B cell (primary cell): Measurements from ENCODE around the gene LRRC43. TPM values are rescaled to one million over a fixed set of nuclear protein-coding genes. Genes with fewer than 3 reads are reported as not detected.

ENCODE experiments used
- ATAC-seq: fragments of 200-7000 bp; cut with Tn5 transposase; one replicate; pipeline ENCODE4 v1.10.0; 2021; ENCODE audit warnings: low read depth, mild to moderate bottlenecking, moderate number of reproducible peaks, moderate library complexity
- CTCF ChIA-PET: fragments of 350-600 bp; sonication (Branson Sonifier 250); formaldehyde crosslinking; loops from one replicate; lab custom pipeline; 2021; ENCODE audit warnings: antibody characterized with exemption, inconsistent platforms; lab: Charles Lee
- POLR2A ChIA-PET: fragments of 350-600 bp; sonication (Branson Sonifier 250); formaldehyde crosslinking; loops from one replicate; lab custom pipeline; 2021; ENCODE audit warnings: antibody characterized with exemption; lab: Charles Lee
- DNase-seq: peaks from one replicate; pipeline ENCODE4 v3.0.0; 2013
- H2AFZ ChIP-seq: 2 replicates; pipeline ENCODE4 v1.6.1; 2012; ENCODE audit warnings: mild to moderate bottlenecking, low read depth, low read length; ENCODE audit not compliant: insufficient read depth, poor library complexity, severe bottlenecking
- H3K27ac ChIP-seq, 2 donors: 1 replicate in 1 of 2; 2 replicates in 1 of 2; pipeline ENCODE4 v1.5.1; 2012 to 2013; ENCODE audit warnings: low read length in 2 of 2, mild to moderate bottlenecking in 2 of 2, moderate library complexity in 1 of 2
- H3K27me3 ChIP-seq, 4 experiments: fragments of 200-600 bp in 1 of 4; sonication (generic) in 1 of 4; replicated peaks in 1 of 4; 1 replicate in 2 of 4; 2 replicates in 2 of 4; pipeline versions ENCODE4 v1.6.1 to v1.7.0; 2013 to 2016; ENCODE audit warnings: low read length in 3 of 4, mild to moderate bottlenecking in 2 of 4, mixed read lengths in 1 of 4, moderate library complexity in 1 of 4; ENCODE audit not compliant: insufficient read depth in 4 of 4, control insufficient read depth in 3 of 4; ENCODE audit errors: control extremely low read depth in 1 of 4
- H3K36me3 ChIP-seq, 2 experiments: replicated peaks in 1 of 2; 1 replicate in 1 of 2; 2 replicates in 1 of 2; pipeline versions ENCODE4 v1.6.1 to v1.7.1; 2013; ENCODE audit warnings: low read length in 1 of 2; ENCODE audit not compliant: insufficient read depth in 2 of 2, control insufficient read depth in 1 of 2; ENCODE audit errors: control extremely low read depth in 1 of 2, extremely low read depth in 1 of 2
- H3K4me1 ChIP-seq, 2 donors: fragments of 200-600 bp in 1 of 2; sonication (generic) in 1 of 2; 1 replicate in 1 of 2; 2 replicates in 1 of 2; pipeline versions ENCODE4 v1.5.1 to v1.6.1; 2013 to 2017; ENCODE audit warnings: low read length in 2 of 2; ENCODE audit not compliant: control insufficient read depth in 2 of 2, insufficient read depth in 2 of 2
- H3K4me2 ChIP-seq: replicated peaks from 2 replicates; pipeline ENCODE3; 2012; ENCODE audit warnings: mild to moderate bottlenecking, low read depth, low read length; ENCODE audit not compliant: poor library complexity, severe bottlenecking
- H3K4me3 ChIP-seq, 5 experiments: fragments of 200-600 bp in 1 of 5; sonication (generic) in 1 of 5; 1 replicate in 3 of 5; 2 replicates in 2 of 5; pipeline versions ENCODE4 v1.5.1 to v1.7.0; 2011 to 2016; ENCODE audit warnings: low read length in 4 of 5, mild to moderate bottlenecking in 4 of 5, low read depth in 2 of 5, control low read depth in 1 of 5, moderate library complexity in 1 of 5; ENCODE audit not compliant: insufficient read depth in 1 of 5; ENCODE audit errors: control extremely low read depth in 1 of 5, extremely low read depth in 1 of 5
- H3K79me2 ChIP-seq: fragments of 200-600 bp; sonication (generic); one replicate; pipeline ENCODE4 v1.6.0; 2016; ENCODE audit warnings: low read length; ENCODE audit not compliant: control insufficient read depth, insufficient read depth
- H3K9ac ChIP-seq: fragments of 200-600 bp; sonication (generic); 2 replicates; pipeline ENCODE4 v1.6.1; 2017; ENCODE audit warnings: mild to moderate bottlenecking, low read length, moderate library complexity
- H3K9me3 ChIP-seq, 3 donors: one replicate each; pipeline versions ENCODE4 v1.6.1 to v1.7.1; 2013; ENCODE audit warnings: low read length in 2 of 3; ENCODE audit not compliant: control insufficient read depth in 2 of 3, insufficient read depth in 1 of 3; ENCODE audit errors: control extremely low read depth in 1 of 3
- H4K20me1 ChIP-seq: 2 replicates; pipeline ENCODE4 v1.6.0; 2012; ENCODE audit warnings: mild to moderate bottlenecking, low read length; ENCODE audit not compliant: insufficient read depth, control insufficient read depth, poor library complexity, severe bottlenecking
- H3K27ac Mint-ChIP-seq: one replicate; pipeline ENCODE4 v1.8.0; 2021; ENCODE audit warnings: mixed read lengths
- H3K27me3 Mint-ChIP-seq: one replicate; pipeline ENCODE4 v1.8.0; 2021; ENCODE audit warnings: mixed read lengths
- H3K4me1 Mint-ChIP-seq: one replicate; pipeline ENCODE4 v1.8.0; 2021; ENCODE audit warnings: mixed read lengths
- H3K4me3 Mint-ChIP-seq: one replicate; pipeline ENCODE4 v1.8.0; 2021; ENCODE audit warnings: mixed read lengths
- H3K9me3 Mint-ChIP-seq: one replicate; pipeline ENCODE4 v1.8.0; 2022; ENCODE audit warnings: mixed read lengths; ENCODE audit not compliant: insufficient read depth
- CTCF ChIP-seq: fragments of 200-600 bp; IDR thresholded peaks from one replicate; pipeline ENCODE4 v1.8.0; 2022; ENCODE audit warnings: antibody characterized with exemption, mild to moderate bottlenecking
- EZH2 ChIP-seq: IDR thresholded peaks from 2 replicates; pipeline ENCODE4 v1.6.1; 2012; ENCODE audit warnings: borderline replicate concordance, low read depth, mild to moderate bottlenecking, moderate library complexity, low read length; ENCODE audit not compliant: insufficient read depth, poor library complexity, severe bottlenecking
- WGBS: methylation state at CpG from one replicate; pipeline ENCODE4 v1.1.5; 2013; ENCODE audit warnings: missing lambda C conversion rate; ENCODE audit not compliant: insufficient coverage; 5-methylcytosine and 5-hydroxymethylcytosine counted together
- intact Hi-C: fragments of 100-400 bp; cut with micrococcal nuclease; formaldehyde crosslinking; loops from one replicate; pipeline ENCODE4 v1.10.0; 2022
- polyA plus RNA-seq: library from polyadenylated mRNA; depleted of rRNA; stranded (reverse); fragments of >200 nt; gene quantifications from 2 replicates; pipeline ENCODE4 v1.2.3, GENCODE V29; 2012
- total RNA-seq, 2 donors: library from RNA; stranded (reverse); fragments of 120-200 nt in 1 of 2; gene quantifications; 1 replicate in 1 of 2; 2 replicates in 1 of 2; pipeline versions ENCODE4 v1.2.3 to v1.2.4, GENCODE V29; 2013 to 2022

The LRRC43 gene
- total and polyA plus RNA-seq, 2 donors (not counting 1 experiment from before 2014, with no cell fraction given), result not detected

GRCh38 chr12:122225683-122226365, 42.9 kb downstream of the LRRC43 start, which contains the start of gene DIABLO:
TSS of gene DIABLO (minus strand) at chr12:122226052. CDS start at chr12:122226014, 38 bp downstream.
- under 1% methylated on average over 72 of the region's 74 CpGs for WGBS
- Histone ChIP-seq H3K9me3 (no peaks in the 10 kb centered on the region), H3K4me2 (peak within 1 kb of the TSS; percentile 96), H3K4me3 (peak within 1 kb of the TSS; percentile 51 to 98 (median 90)), H2AFZ (peak within 1 kb of the TSS; percentile 95), H3K27me3 (no peaks in the 10 kb centered on the region), H3K9ac (peak within 1 kb of the TSS; percentile 99), H3K27ac (peak within 1 kb of the TSS; percentile 94 to 97), H4K20me1 (peaks cover 25% of the 10 kb centered on the region), H3K4me1 (peaks cover 19 to 21% of the 10 kb centered on the region in 2 donors), H3K36me3 (peaks cover 0 to 40% of the 10 kb centered on the region in 2 experiments), H3K79me2 (peaks cover 46% of the 10 kb centered on the region)
- ChIA-PET POLR2A (interaction anchor here (0.5 to 1.6 kb wide), 9 partner anchors 40 to 1934 kb away, joined by 3 to 10 read pairs (median 3); partner anchors contain the start of genes LRRC43, RNU4-2 and VPS33A), CTCF (interaction anchor here (0.6 to 1.1 kb wide), 5 partner anchors 59 to 1924 kb away, joined by 3 to 4 read pairs (median 3); partner anchors contain the start of genes CFAP251 and SIRT4)
- intact Hi-C loops, result loop anchor here (1.0 kb wide), 3 partner anchors 40 to 275 kb away; partner anchors contain the start of genes MLXIP and VPS33A
- Mint-ChIP-seq H3K27ac (peak within 1 kb of the TSS; percentile 96), H3K4me1 (peaks cover 35% of the 10 kb centered on the region), H3K9me3 (no peaks in the 10 kb centered on the region), H3K4me3 (peak within 1 kb of the TSS; percentile 94), H3K27me3 (no peaks in the 10 kb centered on the region)
- DNase-seq (peak; percentile 100), ATAC-seq (peak; percentile 93)
- TF ChIP-seq CTCF (no peak), EZH2 (no peak)
